ENCODE measurements around the gene APCDD1.
"Not testable (repeated sequence)": the region's sequence is repeated elsewhere in the genome, so short reads cannot be mapped to it uniquely, and the experiment has no call there.

APCDD1 gene

DNA sequence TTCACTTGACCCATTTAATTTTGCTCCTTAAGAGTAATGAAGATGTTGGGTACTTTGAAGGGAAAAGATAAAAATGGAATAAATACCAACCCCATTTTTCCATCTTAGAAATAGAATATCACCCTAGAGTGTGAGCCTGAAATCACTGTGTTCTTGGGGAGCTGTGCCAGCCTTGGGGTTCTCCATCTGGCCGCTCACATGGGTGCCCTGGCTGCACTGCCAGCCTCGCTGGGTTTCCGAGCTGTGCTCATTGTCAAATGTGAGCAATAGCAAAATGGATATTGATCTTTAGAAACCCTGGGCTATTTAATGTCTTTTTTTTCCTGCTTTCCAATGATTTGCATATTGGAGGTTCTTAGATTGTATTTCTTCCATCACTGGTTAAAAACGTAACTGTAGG lies 9.3 kb downstream of the APCDD1 start:
- DNase-seq: no peak

DNA sequence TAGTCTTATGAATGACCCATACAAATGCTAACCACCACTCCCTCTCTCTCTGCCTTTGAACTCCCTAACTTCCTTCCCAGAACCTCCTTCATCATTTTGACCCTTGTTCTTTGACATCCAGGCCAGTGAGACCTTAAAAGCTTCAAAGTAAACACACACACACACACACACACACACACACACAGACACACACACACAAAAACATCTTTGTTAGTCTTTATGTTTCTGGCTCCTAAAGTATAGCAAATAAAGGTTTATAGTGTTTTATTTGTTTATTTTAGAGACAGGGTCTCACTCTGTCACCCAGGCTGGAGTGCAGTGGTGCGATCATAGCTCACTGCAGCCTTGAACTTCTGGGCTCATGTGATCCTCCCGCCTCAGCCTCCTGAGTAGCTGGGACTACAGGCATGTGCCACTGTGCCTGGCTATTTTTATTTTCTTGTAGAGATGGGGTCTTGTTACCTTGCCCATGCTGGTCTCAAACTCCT lies 9.8 kb downstream of the APCDD1 start:
- DNase-seq: not testable (repeated sequence)

DNA sequence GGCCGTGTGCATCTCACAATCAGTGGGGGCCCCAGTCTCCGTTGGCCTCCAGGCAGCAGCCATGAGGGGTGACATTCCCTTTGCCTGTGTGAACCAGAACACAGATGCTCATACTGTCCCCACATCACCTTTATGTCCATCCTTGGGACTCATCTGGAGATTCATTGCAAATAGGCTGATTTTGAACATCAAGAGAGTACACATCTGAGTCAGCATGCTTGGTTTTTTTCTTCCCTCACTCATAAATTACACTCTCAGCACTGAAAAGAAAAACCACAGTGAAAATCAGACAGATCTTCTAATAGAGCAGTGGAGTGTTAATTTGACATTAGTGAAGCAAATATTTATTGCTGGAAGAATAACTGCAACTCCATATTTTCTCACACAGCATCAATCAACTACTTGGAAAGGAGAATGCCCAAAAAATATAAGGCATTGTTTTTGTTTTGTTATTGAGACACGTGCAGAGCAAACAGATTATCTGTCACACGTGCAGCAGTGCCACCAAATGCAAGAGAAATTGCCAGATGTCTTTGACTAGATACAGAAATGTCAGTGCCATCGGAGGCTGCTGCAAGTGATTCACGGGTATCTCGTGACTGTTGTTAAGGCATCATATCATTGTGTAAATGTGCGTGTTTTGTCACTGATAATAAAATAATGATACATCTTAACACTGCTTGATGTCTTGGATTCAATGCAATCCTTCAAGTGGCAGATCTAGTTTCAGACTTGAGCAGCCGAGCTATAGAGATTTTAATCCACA lies 10.9 kb downstream of the APCDD1 start:
- DNase-seq: peak; percentile 45

DNA sequence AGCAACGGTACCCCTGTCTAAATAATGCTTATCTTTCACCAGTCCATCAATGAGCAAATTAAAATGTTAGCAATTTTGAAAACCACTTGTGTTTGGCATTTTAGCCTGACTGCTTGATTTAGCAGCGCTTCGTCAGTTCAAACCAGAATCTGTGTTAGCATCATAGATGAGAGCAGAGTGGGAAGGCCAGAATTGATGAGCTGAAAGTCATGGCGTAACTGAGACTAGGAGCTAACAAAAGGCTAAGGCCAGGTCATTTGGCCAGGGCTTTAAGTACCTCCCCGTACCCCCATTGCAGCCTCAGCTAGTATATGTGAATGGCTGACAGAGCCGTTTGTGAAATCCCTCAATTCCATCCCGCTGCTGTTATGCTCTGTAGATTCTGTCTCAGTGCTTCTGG lies 16.0 kb downstream of the APCDD1 start:
- no peak for DNase-seq

DNA sequence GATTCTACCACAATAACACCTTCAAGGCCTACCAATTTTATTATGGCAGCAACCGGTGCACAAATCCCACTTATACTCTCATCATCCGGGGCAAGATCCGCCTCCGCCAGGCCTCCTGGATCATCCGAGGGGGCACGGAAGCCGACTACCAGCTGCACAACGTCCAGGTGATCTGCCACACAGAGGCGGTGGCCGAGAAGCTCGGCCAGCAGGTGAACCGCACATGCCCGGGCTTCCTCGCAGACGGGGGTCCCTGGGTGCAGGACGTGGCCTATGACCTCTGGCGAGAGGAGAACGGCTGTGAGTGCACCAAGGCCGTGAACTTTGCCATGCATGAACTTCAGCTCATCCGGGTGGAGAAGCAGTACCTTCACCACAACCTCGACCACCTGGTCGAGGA lies 17.1 kb downstream of the APCDD1 start:
- no peak for DNase-seq

DNA sequence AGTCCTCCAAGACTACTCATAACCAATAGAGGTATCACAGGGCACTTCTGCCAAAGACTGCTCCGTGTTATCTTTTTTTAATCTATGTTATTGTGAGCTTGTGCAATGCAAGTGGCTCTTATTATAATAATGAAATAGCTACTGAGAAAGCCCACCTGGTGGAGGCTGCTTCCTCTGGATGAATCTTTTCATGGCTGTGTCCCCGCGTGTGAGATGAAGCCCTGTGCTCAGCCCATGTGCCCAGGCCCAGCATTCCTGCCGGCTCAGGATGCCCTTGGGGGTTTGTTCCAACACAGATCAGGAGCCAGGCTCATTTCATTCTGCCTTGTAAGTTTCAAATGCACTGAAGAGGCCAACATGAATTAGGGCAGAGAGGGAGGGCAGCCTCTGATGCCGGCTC lies 18.7 kb downstream of the APCDD1 start:
- no peak for DNase-seq

DNA sequence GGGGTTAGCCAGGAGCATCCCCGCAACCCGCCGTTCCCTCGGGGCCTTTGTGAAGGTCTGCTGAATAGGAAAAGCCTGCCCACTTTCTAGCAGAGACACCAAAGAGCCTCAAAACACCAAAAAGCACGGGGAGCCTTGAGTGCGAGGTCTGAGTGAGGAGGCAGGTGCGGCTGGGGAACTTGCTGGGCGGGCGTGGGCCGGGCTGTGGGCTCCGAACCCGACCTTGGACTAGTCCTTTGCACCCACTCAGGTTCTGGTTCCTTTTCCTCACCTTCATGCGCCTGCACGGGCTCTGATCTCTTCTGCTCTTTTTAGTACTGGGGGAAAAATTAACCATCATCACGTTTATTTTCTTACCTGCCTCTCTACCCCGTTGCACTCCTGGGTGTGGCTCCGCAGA lies 19.9 kb downstream of the APCDD1 start:
- no peak for DNase-seq

DNA sequence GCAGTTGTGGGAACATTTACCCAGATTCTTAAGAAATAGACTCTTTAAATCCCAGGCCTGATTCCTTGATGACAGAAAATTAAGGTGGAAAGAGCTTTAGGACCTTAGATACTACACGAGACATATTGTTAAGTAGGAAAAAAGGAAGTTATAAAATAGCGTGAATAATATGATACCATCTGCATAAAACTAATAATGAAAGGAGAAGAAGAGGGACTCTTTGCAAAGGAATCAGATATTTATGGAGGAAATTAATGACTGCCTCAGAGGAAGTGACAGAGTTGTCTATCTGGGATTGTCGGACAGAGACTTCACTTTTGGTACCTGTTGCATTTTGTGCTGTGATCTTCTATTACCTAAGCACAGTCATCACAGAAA lies 20.8 kb downstream of the APCDD1 start:
- no peak for DNase-seq

DNA sequence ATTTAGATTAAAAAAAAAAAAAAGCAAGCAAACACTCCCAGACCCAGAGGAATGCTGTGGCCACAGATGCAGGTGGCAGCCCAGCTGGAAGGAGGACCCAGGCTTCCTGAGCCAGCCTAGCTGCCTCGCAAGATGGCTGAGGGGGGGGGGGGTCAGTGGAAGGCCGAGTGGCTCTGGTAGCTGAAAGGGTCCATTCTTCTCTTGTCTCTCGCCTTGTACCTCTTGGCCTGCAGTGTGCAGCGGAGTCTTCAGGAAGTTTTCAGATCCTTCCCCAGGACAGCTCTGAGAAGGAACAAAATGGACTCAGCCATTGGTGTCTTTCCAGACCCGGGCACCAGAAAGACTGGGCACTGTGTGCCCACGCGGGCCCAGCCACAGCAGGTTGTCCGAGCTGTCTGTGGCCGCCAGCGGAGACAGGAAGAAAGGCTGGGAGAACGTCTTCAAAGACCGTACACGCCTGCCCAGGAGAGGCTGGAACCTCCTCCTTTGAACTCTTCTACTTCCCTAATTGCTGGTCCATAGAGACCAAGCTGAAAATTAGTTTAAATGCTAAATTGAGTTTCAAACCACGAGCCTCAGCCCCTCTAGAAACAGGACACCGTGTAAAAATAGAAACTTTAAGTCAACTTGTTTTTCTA lies 21.3 kb downstream of the APCDD1 start:
- DNase-seq: no peak

DNA sequence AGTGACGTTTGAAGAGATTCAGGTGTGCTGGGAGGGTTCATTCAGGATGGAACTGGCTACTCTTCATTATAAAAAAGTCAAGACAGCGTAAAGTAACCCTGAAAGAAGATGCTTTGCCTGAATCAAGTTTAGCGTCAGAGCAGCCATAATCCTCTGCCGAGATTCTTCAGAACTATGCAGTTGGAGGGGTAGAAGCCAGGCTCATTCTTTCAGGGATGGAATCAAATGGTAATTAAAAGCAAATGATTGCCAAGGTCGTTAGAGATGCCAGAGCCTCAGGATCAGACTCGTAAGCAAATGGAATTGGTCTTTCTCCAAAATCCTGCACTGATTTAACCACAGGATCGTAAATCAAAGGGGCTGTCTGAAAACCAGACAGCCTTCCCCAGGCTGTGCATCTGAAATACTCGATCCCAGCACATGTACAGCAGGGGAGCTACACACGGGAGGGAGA lies 21.9 kb downstream of the APCDD1 start:
- no peak for DNase-seq

DNA sequence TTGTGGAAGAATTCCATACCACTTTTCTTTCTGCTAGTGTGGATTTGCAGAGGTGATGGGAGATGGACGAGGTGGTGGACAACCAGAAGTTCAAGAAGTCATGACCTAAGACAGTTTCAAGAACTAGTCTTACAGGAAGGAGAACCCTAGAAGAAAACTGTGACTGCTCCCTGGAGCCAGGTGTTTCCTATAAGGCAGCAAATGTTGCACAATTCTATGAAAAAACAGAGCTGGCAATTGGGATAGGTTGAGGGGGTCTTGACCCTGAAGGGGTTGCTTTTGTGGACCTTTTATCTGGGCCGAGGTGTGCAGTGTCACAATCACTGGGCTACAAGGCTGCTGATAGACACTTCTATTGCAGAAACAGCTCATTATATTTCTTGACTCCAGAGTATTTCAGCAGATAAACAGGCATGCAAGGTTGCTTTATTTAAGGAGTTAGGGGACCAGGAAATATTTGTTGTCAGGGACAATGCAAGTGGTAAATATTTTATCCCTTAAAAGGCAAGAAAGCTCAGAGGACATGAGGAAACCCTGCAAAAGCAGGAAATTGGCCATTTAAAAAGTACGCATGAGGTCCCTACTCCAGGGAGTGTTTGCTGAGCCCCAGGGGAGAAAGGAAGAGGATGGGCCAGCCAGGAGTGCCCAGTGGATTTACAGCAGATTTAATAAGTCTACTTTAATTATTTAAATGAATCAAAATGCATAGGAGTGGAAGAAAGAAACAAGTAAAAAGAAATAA lies 22.9 kb downstream of the APCDD1 start:
- no peak for DNase-seq

DNA sequence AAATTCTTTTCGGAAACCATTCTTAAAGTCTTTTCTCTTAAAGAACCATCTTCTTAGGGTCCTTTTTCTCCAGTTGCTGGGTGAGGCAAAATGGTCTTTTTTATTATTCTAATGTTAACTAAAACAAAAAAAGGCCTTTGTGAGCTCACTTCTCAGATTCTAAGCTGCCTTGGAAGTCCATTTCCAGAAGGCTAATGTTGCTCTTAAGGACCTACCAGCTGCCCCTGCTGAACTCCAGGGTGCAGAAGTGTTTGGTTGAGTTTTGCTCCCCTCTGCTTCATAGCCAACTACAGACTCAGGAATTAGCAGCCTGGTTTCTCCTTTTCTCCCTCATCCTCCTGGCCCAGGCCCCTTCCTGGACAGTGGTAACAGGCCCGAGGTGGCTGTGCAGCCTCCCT lies 23.4 kb downstream of the APCDD1 start:
- DNase-seq: no peak

DNA sequence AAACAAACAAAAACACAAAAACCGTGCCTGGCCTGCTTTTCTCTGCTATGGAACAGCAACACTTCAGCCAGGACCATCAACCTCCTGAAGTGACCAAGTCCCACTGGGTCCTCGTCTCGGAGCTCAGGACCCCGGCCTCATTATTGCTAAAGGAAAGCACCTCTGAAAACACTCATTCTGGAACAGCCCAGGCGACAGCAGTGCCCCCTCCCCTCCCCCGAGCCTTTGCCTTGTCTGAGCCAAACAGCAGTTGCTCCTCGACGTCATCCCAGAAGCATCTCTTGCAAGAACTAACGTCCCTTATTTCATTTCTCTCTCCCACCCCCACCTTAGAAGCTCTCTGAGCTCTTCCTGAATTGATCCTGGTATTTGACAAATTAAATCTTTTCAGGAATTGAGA lies 27.4 kb downstream of the APCDD1 start:
- DNase-seq: no peak

DNA sequence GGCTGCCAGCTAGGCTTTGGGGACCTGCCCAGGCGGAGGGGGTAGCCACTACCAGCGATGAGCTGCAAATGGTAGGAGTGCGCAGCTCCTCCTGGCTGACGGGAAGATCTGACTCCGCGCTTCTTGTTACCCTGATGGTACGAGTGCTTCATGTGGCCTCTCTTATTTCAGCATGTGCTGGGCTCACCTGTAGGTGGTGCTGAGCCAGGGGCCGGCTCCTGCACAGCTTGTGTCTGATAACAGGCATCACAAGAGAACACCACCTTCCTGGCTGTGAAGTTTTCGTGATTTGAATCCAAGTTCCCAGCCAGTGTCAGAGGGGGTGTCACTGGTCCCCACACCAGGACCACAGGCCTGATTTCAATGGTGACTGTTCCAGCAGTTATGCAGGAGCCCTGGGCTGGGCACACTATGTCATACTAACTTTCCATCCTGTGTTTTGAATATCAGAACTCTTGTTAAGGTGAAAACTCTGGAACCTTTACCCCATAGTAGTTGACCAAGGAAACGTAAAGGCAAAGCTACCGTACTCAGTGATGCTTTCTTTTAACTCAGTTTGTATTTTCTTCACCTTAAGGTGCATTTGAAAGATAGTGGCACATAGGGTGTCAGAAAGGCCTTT lies 28.0 kb downstream of the APCDD1 start:
- DNase-seq: no peak

DNA sequence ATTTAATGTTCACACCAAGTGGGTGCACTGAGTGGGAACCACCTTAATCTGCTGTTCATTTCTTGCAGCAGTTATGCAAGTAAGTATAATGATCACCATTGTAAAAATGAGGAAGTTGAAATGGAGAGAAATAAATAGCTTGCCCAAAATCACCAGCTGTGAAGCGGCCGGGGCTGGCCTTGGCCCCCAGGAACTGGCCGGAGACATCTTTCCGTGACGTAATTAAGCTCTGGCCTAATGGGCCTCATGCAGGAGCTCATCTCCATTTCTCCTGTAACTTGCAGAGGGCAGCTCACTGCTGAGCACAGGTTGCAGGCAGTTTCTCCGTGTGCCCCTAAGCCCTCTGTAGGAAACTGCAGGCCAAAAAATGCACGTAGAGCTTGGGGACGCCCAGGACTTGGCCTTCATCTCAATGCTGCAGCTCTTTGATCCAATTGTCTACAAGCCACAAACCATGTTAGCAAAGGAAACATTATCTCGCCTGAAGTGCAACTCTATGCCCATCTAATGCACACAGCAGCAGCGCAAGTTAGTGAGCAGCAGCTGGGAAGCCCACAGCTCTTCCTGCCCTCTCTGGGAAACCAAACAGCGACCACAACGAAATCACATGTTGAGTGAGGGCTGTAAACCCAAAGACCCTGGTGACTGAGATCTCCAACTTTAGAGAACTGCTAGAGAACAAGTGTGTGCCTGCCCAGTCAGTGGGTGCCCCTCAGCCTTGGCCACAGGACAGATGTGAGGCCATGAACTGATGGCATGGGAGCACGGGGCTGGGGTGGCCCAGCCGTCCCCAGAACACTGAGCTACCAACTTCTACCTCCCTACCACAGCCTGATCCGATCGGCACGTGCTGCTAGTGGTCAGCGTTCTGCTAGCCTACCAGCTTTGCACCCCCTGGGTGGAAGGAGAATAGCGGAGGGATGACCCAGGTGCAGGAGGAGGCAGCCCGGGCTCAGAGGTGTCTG lies 28.8 kb downstream of the APCDD1 start:
- no peak for DNase-seq

DNA sequence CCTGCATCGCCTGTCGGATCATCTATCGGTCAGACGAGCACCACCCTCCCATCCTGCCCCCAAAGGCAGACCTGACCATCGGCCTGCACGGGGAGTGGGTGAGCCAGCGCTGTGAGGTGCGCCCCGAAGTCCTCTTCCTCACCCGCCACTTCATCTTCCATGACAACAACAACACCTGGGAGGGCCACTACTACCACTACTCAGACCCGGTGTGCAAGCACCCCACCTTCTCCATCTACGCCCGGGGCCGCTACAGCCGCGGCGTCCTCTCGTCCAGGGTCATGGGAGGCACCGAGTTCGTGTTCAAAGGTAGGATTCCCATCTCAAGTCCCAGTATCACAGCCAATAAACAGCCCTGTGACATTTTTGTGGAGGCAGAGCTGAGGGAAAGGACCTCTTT lies 31.0 kb downstream of the APCDD1 start:
- no peak for DNase-seq

DNA sequence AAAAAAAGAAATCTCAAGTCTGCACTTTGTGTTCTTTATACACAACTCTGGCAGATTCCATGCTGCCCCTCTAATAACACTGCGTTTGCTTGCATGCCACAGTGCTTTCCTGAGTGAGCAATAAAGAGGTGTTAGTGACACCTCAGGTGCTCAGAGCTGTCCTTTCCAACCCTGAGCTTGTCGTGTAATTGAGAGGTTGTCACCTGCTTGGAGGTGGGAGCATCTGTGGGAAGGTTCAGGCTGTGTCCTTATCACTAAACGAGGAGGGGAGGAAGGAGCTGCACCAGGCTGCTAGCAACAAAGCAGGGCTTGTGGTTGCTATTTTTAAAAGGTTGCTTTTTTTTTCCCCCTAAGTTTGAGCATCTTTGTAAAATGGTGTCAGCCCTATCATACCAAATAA lies 31.9 kb downstream of the APCDD1 start:
- DNase-seq: no peak

DNA sequence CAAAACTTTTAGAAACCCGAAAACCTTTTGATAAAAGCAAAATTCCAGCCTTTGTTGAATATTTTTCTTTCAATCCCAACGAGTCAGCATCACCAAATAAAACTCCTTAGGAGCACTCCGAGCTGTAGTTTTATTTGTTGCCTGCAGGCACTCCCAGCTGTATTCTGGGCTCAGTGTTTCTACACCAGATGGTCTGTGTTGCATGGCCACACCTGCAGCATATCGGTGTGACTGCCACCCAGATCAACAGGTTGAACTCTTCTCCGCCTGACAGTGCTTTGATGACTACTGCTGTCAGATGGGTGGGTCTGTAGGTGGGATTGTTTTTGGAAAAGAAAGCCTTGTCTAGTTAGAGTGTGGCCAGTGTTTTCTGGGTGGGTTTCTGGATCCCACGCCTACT lies 32.7 kb downstream of the APCDD1 start:
- DNase-seq: no peak

DNA sequence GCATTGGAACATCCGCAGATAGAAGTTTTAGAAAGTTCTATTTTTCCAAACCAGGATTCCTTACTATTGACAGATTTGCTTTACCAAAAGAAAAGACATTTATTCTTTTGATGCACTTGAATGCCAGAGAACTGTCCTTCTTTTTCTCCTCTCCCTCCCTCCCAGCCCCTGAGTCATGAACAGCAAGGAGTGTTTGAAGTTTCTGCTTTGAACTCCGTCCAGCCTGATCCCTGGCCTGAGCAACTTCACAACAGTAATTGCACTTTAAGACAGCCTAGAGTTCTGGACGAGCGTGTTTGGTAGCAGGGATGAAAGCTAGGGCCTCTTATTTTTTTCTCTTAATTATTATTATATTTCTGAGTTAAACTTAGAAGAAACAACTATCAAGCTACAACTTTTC lies 33.6 kb downstream of the APCDD1 start:
- no peak for DNase-seq

DNA sequence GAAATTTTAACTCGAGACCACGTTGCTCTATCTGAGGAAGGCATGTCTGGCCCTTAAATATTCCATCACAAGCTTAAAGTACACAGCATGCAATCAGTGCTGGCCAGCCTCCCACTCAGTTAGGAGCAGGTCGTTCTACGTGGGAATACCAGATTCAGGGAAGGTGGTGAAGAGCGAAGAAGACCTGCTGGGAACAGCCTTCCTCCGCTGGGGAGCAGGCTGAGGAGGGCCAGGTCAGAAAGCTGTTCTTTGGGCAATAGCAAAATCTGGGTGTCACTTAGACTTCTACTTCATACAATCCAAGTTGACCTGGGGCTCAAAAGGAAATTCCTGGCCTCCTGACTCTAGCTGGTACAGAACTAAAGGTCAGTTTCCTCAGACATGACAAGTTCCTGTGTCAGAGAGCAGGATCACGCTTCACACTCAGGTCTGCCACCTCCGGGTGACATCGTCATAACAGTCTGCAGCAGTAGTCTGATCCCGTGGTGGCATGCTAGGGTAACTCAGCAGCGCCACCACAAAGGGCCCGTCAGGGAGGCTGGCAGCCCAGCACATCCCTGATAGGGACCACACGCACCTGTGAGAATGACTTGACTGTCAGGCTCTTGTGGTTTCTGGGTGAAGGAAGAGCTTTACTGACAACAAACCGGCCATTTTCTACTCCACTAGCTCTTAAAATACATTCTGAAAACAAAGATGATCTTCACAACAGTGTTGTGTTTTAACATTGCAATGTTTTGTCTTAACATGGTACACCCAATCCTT lies 36.1 kb downstream of the APCDD1 start:
- no peak for DNase-seq

DNA sequence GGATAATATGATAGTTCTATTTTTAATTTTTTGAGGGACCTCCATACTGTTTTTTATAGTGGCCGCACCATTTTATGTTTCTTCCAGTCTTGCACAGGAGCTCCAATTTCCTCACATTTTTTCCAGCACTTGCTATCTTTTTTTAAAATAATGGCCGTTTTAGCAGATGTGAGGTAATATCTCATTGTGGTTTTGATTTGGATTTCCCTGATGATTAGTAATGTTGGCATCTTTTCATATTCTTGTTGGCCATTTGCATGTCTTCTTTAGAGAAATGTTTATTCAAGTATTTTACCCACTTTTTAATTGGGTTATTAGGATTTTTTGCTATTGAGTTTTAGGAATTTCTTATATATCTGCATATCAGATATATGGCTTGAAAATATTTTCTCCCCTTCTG lies 41.5 kb downstream of the APCDD1 start:
- DNase-seq: no peak
